Smooth muscle cell (in vitro differentiated cells): ENCODE measurements around the gene BLOC1S5. TPM values are rescaled to one million over a fixed set of nuclear protein-coding genes. Genes with fewer than 3 reads are reported as not detected.

Source experiments
- DNase-seq: peaks from one replicate; lab custom pipeline; 2025; ENCODE audit not compliant: unreplicated experiment; lab: John Stamatoyannopoulos, UW
- H2AFZ ChIP-seq: fragments of 200-600 bp; sonication (generic); 2 replicates; pipeline ENCODE4 v1.6.0; 2016; ENCODE audit warnings: antibody characterized with exemption, low read depth, mild to moderate bottlenecking
- H3F3A ChIP-seq: fragments of 200-600 bp; sonication (generic); 2 replicates; pipeline ENCODE4 v1.6.0; 2017; ENCODE audit warnings: antibody characterized with exemption, low read depth
- H3K27ac ChIP-seq: fragments of 200-600 bp; sonication (generic); 2 replicates; pipeline ENCODE4 v1.5.1; 2016; ENCODE audit warnings: low read depth, mild to moderate bottlenecking
- H3K27me3 ChIP-seq: fragments of 200-600 bp; sonication (generic); 2 replicates; pipeline ENCODE4 v1.6.1; 2016; ENCODE audit warnings: low read depth, mild to moderate bottlenecking
- H3K36me3 ChIP-seq: fragments of 200-600 bp; sonication (generic); 2 replicates; pipeline ENCODE4 v1.5.1; 2016; ENCODE audit warnings: low read depth
- H3K4me1 ChIP-seq: fragments of 200-600 bp; sonication (generic); 2 replicates; pipeline ENCODE4 v1.5.1; 2016; ENCODE audit warnings: low read depth
- H3K4me2 ChIP-seq: fragments of 200-600 bp; sonication (generic); 2 replicates; pipeline ENCODE4 v1.6.0; 2016; ENCODE audit warnings: mild to moderate bottlenecking
- H3K4me3 ChIP-seq: fragments of 200-600 bp; sonication (generic); 2 replicates; pipeline ENCODE4 v1.5.1; 2016; ENCODE audit warnings: mild to moderate bottlenecking
- H3K79me2 ChIP-seq: fragments of 200-600 bp; sonication (generic); 2 replicates; pipeline ENCODE4 v1.6.0; 2016; ENCODE audit warnings: low read depth, mild to moderate bottlenecking
- H3K9ac ChIP-seq: fragments of 200-600 bp; sonication (generic); 2 replicates; pipeline ENCODE4 v1.6.0; 2016; ENCODE audit warnings: low read depth
- H3K9me3 ChIP-seq: fragments of 200-600 bp; sonication (generic); replicated peaks from 2 replicates; pipeline ENCODE4 v1.5.1; 2016; ENCODE audit warnings: low read depth
- H4K20me1 ChIP-seq: fragments of 200-600 bp; sonication (generic); 2 replicates; pipeline ENCODE4 v1.6.0; 2016; ENCODE audit warnings: low read depth
- CTCF ChIP-seq: fragments of 200-600 bp; sonication (generic); IDR thresholded peaks from 2 replicates; pipeline ENCODE4 v1.5.1; 2017; ENCODE audit warnings: borderline replicate concordance, mild to moderate bottlenecking, antibody characterized with exemption; ENCODE audit not compliant: insufficient read depth, poor library complexity, severe bottlenecking
- WGBS: methylation state at CpG from one replicate; pipeline ENCODE4 v1.1.7; 2016; ENCODE audit warnings: low lambda C conversion rate; 5-methylcytosine and 5-hydroxymethylcytosine counted together
- polyA plus RNA-seq: library from polyadenylated mRNA; unstranded; fragments of >200 nt; fragmentation: Nextera tagmentation; extraction: Ambion mirVana; gene quantifications from 2 replicates; pipeline ENCODE4 v1.2.1, GENCODE V29; 2016
- total RNA-seq: library from RNA; depleted of rRNA; stranded (reverse); fragments of >200 nt; gene quantifications from 2 replicates; pipeline ENCODE4 v1.2.3, GENCODE V29; 2014

BLOC1S5 gene
- total and polyA plus RNA-seq, 2 experiments from 2014 or later, result 10.7 to 13.7 TPM

- Histone ChIP-seq H3K27ac (no peak overlapping the region), H3K79me2 (peaks cover 37% of the 10 kb centered on the region), H3K4me3 (no peak overlapping the region), H3K27me3 (no peaks in the 10 kb centered on the region), H3K4me2 (no peak overlapping the region), H3K36me3 (peaks cover 13% of the 10 kb centered on the region), H3K9ac (no peak overlapping the region), H3K9me3 (no peaks in the 10 kb centered on the region), H4K20me1 (no peaks in the 10 kb centered on the region), H3K4me1 (peaks cover 5% of the 10 kb centered on the region), H2AFZ (no peak overlapping the region), H3F3A (no peaks in the 10 kb centered on the region)
- no peak for DNase-seq
- no peak for TF ChIP-seq CTCF
- 93% methylated on average over 8 of the region's 8 CpGs for WGBS
Observed at GRCh38 chr6:8100159-8100854, 36.1 kb upstream of the BLOC1S5 start.

- no peak for TF ChIP-seq CTCF
- H3F3A ChIP-seq, result no peaks in the 10 kb centered on the region
- no peak overlapping the region for H3K27ac ChIP-seq
- no peak for DNase-seq
- peaks cover 28% of the 10 kb centered on the region for H3K36me3 ChIP-seq
- no peak overlapping the region for H3K9ac ChIP-seq
- H3K4me2 ChIP-seq, result no peak overlapping the region
- no peak overlapping the region for H2AFZ ChIP-seq
- peaks cover 7% of the 10 kb centered on the region for H3K79me2 ChIP-seq
- no peaks in the 10 kb centered on the region for H3K9me3 ChIP-seq
- H3K27me3 ChIP-seq, result no peaks in the 10 kb centered on the region
- no peaks in the 10 kb centered on the region for H4K20me1 ChIP-seq
- H3K4me1 ChIP-seq, result no peaks in the 10 kb centered on the region
- WGBS, result over 99% methylated on average over 3 of the region's 3 CpGs
- no peak overlapping the region for H3K4me3 ChIP-seq
Observed at GRCh38 chr6:8090650-8091049, 26.5 kb upstream of the BLOC1S5 start.

- no peak overlapping the region for H3K9ac ChIP-seq
- no peak overlapping the region for H3K4me3 ChIP-seq
- H3K4me2 ChIP-seq, result no peak overlapping the region
- H3K79me2 ChIP-seq, result peaks cover 7% of the 10 kb centered on the region
- no peak for TF ChIP-seq CTCF
- H2AFZ ChIP-seq, result no peak overlapping the region
- H3K36me3 ChIP-seq, result peaks cover 24% of the 10 kb centered on the region
- H3K27me3 ChIP-seq, result no peaks in the 10 kb centered on the region
- no peaks in the 10 kb centered on the region for H3F3A ChIP-seq
- H3K27ac ChIP-seq, result no peak overlapping the region
- H4K20me1 ChIP-seq, result peaks cover 2% of the 10 kb centered on the region
- WGBS, result 89% methylated on average over 2 of the region's 2 CpGs
- H3K4me1 ChIP-seq, result no peaks in the 10 kb centered on the region
- no peak for DNase-seq
- no peaks in the 10 kb centered on the region for H3K9me3 ChIP-seq
Observed at GRCh38 chr6:8088886-8089285, 24.7 kb upstream of the BLOC1S5 start.
